ENCODE results near the gene STPG2.

DNA sequence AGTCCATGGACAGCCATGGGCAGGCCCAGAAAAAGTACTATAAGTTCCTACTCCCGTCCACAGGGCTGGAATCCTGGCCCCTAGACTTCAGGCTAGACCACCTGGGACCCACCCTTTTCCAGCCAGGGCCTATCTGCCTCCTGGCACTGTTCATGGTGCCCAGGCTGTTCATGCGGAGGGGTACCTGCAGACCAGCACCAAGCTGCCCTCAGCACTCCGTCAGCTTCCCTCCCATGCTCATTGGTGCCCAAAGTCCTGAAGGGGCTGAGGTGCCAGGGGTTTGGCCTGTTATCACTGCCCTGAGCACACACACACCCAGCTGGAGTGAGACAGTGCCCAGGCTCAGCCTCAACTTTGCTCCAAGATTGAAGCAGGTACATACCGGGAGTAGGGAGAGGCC, 477.7 kb downstream of the STPG2 start:
- TF ChIP-seq POLR2A (IDR thresholded peaks at IDR 0.05; ENCODE audit: low read length), result no peak
- TF ChIP-seq GATA1 (IDR thresholded peaks at IDR 0.05; ENCODE audit: low read depth, low read length), result no peak

Data from erythroblast (primary cell).